ENCODE results near the gene BRSK2.

Gene BRSK2

DNA sequence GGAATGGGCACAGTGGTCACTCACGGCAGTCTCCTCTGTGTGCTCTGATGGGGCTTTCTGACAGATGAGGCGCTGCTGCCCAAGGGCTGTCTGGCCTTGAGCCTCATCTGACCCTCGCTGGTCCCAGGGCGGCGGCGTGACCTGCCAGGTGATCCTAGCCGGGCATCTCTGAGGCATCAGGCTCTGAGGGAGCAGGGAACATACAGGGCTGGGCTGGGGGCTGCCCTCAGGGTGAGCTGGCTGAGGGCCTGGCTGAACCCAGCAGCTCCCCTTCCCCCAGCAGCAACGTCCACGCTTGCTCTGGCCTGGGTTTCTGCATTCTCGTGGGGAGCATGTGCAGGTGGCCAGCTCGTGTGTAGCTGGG, 49.2 kb downstream of the BRSK2 start:
- no peak for DNase-seq

DNA sequence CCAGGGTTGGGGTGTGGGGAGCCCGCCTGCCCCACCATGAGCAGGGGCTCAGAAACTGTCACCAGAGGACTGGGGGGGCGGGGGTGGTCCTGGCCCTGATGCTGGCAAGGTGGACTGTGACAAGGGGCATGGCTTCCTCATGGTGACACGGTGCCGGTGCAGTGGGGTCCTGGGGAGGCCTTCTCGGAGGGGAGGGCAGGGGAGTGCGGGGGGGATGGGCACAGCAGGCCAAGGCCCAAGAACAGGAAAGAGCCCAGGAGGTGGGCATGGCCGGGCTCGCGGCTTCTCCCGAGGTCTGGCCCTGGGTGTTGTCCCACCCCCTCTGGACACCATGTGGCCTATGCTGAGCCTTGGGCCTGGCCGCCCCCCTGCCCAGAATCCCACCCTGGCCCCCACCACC, 49.6 kb downstream of the BRSK2 start:
- DNase-seq = no peak

DNA sequence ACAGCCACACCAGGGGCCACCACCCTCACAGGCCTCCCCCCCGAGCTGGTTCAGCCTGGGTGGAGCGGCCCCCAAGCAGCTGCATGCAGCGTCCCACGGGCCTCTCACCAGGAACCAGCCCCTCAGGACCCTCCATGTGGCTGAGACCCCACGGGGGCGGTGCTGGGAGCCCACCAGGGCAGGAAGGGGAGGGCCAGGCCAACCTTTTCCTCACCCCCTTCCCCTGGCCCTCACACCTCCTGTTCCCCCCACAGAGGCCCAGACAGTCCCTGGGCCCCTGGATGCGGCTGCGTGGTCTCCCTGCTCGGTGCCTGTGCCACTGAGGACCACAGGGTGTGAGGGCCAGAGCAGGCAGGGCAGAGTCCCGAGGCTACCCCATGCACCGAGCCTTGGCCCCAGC, 50.3 kb downstream of the BRSK2 start:
- no peak for DNase-seq

DNA sequence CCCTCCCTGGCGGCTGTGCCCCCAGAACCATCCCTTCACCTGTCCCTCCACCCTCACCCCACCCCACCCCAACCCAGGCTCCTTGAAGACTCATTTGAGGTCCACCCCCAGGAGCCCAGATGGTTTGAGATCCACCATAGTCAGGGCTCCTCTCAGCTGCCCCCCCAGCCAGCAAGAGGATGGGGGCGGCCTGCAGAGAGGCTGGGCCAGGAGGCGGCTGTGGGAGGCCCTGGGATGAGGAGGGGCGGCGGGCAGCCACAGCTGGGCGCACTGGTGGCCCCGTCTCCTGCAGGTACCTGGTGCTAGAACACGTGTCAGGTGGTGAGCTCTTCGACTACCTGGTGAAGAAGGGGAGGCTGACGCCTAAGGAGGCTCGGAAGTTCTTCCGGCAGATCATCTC, 50.8 kb downstream of the BRSK2 start:
- no peak for DNase-seq

DNA sequence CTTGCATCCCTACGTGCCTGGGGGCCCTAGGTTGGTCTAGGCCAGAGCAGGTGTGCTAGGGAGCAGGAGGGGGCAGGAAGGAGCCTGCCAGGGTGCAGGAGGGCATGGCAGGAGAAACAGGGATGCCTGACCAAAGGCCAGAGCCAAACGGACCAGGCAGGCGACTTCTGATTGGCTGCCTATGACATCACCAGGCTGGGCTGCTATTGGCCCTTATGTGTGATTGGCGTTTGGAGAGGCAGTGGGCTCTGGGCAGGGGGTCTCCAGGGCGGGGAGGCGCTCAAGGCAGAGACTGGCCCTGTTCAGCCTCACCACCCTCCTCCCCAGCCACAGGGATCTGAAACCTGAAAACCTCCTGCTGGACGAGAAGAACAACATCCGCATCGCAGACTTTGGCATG, 52.4 kb downstream of the BRSK2 start:
- DNase-seq = peak; percentile 92

DNA sequence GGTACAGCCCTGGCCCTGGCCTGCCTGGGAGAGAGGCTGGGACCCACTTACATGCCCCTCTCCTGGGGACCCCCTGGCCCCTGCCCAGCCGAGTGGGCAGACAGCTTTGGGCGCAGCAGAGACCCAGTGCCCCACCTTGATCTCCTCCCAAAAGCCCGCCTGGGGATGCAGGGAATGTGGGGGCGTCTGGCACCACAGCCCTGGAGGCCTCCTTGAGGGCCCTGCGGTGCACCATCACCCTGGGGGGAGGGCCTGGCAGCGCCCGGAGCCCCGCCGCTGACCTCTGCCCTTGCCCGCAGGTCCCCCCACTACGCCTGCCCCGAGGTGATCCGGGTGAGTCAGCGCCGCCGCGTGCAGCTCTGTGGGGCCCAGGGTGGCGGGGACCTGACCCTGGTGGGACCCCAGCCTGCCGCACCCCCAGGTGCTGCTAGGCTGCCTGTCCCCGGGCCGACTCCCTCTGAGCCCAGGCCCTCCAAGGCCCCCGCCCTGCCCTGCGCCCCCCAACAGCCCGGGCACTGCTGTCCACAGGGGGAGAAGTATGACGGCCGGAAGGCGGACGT, 53.2 kb downstream of the BRSK2 start:
- DNase-seq = no peak

DNA sequence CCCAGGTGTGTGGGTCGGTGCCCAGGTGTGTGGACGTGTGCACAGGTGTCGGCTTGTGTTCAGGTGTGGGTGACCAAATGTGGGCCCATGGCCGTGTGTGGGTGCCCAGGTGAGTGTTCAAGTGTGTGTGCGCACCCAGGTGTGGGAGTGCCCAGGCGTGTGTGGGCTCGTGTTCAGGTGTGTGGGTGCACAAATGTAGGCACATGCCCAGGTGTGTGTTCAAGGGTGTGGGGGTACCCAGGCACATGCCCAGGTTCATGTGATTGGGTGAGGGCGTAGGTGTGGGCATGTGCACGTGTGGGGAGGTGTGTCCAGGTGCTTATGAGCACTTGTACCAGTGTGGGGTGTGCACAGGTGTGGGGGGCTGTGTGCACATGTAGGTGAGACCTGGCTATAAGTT, 54.0 kb downstream of the BRSK2 start:
- no peak for DNase-seq

DNA sequence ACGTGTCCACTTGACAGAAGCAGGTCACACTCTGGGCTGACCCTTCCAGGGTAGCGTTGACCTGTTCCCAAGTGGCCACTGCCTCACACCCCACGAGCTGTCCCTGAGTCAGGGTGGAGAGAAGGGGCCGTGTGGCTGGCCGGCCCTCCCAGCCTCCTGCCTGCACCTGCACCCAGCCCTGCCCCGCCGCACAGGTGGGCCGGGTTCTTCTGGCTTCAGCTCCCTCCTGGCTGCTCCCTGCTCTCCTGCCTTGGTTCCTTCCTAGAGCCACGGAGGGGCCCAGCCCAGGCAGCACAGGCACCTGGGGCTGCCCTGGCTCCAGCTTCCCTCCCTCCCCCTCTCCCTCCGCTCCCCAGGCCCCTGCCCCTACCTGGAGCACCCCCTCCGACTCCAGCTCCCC, 54.6 kb downstream of the BRSK2 start:
- DNase-seq = no peak

DNA sequence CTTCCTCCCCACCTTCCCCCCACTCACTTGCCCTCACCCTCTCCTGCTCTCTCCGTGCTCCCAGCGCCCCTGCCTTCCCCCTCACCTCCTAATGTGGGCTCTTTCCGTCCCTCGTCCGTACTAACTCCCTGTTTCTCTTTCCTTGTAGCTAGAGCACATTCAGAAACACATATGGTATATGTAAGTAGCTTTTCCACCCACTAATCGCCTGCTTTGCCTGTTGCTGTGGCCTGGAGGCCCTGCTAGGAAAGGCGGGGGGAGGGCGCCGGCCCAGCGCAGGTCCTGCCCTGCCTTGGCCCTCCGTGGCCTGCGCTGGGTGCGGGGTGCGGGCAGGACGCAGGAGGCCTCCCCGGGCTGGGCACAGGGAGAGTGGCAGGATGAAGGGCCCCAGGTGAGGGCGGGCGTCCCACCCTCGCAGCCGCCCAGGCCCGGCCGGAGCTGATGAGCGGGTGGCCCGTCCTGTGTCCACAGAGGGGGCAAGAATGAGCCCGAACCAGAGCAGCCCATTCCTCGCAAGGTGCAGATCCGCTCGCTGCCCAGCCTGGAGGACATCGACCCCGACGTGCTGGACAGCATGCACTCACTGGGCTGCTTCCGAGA, 55.2 kb downstream of the BRSK2 start:
- no peak for DNase-seq

DNA sequence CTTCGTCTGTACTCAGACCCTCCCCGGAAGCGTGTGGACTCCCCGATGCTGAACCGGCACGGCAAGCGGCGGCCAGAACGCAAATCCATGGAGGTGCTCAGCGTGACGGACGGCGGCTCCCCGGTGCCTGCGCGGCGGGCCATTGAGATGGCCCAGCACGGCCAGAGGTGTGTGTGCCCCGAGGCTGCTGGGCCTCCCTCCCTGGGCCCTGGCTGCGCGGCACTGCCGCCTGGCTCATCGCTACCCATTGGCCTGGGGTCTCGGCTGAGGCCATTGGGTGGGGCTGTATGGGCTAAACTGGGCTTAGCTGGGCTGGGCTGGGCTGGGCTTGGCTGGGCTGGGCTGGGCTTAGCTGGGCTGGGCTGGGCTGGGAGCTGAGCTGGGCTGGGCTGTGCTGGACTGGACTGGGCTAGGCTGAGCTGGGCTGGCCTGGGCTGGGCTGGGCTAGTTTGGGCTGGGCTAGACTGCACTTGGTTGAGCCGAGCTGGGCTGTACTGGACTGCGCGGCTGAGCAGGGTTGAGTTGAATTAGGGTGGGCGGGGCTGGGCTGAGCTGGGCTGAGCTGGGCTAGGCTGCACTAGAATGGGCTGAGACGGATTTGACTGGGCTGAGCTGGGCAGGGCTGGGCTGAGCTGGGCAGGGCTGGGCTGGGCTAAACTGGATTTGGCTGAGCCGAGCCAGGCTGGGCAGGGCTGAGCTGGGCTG, 56.2 kb downstream of the BRSK2 start:
- no peak for DNase-seq

DNA sequence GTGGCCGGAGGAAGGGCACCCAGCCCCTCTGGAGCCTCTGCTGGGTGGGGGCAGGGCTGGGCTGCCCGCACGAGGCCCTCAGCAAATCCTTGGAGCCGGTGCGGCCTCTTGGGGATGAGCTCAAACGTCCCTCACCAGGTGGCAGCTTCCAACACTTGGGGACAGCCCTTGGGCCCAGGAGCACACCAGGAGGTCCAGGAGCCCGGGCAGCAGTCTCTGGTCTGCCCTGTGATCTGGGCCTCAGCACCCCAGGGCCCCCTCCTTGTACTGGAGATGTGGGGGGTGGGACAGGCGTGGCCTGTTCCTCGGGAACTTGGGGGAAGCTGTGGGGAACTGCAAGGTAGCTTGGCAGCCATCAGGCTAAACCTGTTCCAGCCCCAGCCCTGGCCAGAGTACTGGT, 56.9 kb downstream of the BRSK2 start:
- DNase-seq = no peak

DNA sequence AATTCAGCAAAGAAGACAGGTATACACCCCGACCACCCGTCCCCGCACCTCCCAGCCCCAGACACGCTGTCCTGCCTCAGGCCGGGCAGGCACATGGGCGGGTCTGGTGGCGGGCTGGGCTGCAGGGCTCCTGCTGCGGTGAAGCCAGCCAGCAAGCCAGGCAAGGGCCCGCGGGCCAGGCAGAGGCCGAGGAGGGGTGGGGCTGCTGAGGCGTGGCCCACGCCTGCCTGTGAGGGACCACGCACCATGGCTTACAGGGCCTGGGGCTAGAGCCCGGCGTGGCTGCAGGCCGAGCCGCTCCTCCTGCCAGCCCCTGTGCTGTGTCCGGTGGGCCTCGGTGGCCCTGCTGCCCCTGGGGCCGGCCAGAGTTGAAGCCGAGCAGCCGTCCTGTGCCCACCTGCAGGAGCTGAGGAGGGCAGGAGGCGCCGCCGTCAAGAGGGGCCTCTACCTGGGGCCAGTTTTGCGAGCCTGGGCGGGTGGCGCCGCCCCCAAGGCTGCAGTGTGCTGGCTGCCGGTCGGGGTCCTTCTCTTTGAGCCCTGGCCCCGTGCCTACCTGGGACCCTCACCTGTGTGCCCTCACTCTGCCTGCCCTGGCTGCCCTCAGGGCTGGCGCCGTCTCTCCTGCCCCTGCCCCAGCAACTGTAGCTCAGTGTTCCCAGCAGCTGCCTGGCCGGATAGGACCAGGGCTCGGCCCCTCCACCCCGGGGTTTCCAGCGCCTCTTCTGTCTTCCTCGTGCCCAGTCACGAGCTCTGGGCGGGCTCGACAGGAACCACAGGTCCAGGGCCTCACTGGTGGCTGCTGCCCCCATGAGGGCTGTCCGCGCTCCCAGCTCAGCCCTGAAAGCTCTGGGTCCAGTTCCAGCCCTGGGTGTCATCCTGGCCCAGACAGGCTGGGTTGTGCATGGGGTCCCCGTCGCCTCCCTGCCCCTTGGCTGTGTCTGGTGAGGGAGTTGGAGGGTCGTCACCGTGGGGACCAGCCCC, 58.4 kb downstream of the BRSK2 start:
- no peak for DNase-seq

DNA sequence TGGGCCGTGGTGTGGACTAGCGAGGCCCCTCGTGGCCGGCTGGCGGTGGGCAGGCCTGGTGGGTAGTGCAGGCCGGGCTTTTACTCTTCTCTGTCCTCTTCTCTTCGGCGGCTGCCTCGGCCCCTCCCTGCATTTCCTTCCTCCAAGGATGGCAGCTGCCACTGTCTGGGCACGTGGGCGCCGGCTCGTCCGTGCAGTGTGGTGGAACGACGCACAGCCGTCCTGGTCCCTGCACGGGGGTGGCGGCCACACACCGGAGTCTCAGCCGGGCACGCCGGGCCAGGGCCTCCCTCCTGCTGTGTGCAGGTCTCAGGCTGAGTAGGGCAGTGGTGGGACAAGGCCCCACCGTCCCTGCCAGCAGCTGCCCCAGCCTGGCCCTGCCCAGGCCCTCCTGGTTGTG, 59.1 kb downstream of the BRSK2 start:
- DNase-seq = no peak

DNA sequence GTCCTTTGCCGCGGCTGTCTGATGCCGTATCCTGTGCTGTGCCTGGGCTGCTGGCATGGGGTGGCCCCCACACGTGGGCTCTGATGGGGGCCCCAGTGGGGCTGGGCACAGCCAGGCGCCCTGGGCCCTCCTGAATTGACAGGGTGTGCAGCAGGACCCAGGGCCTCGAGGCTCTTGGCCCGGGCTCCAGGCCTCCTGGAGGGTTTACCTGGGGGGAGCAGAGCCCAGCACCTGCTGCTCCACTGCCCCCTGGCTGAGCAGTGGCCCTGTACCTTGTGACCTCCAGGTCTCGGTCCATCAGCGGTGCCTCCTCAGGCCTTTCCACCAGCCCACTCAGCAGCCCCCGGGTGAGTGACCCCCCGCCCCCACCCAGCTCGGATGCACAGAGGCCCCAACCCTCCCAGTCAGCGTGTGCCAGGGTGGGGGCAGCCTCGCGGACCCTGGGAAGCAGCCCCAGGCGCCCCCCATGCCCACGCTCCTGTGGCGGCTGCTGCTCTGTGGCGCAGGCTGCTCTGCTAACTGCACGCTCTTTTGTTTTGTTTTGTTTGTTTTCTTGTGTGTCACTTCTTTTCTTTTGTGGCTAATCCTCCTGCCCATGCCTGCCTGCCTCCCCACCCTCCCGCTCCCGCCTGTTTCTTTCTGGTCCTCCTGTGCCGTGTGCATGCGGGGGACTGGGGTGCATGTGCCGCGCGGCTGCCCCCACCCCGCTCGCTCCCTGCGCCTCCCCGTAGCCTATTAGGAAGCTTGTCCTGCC, 59.9 kb downstream of the BRSK2 start:
- no peak for DNase-seq

DNA sequence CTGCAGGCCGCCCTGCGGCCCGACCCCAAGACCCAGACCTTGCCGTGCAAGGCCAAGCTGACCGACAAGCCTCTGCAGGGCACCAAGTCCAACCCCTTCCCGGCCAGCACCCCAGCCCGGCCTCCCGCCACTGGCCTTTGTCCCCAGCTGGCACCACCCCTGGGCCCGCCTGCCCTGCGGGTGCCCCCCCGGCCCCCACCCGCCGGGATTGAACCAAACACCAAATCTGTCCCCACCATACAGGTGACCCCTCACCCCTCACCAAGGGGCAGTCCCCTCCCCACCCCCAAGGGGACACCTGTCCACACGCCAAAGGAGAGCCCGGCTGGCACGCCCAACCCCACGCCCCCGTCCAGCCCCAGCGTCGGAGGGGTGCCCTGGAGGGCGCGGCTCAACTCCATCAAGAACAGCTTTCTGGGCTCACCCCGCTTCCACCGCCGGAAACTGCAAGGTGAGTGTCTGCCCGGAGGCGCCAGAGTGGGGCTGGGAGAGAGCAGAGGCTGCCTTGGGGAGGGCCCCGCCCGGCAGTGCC, 60.7 kb downstream of the BRSK2 start:
- DNase-seq = no peak

DNA sequence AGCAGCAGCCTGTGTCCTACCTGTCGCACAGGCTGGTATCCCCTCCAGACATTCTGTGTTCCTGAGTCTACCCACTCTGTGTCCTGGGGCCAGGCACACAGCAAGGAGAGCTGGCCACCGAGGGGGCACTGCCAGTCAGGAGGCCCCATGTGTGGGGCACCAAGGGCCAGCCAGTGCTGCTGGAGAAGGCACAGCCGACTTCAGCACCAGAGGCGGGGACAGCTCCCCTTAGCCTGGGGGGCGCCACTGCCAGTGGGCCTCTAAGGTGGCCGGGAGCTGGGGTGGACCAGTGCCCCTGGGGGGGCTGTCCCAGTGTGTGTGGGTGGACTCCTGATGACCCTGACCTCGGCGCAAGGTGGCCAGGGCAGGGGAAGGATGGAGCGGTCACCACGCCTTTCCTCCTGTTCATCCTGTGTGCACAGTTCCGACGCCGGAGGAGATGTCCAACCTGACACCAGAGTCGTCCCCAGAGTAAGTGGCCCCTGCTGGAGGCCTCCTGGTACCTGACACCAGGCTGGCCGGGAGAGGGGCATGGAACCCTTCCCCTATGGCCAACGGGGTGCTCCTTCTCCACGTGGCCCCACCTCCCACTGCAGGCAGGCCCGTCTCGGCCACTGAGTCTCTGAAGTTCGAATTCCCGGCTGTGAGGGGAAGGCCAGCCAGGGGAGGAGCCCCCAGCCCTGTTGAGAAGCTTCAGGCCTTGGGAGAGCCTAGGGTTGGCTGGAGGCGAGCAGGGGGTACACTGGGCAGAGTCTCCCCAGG, 61.4 kb downstream of the BRSK2 start:
- DNase-seq = no peak

DNA sequence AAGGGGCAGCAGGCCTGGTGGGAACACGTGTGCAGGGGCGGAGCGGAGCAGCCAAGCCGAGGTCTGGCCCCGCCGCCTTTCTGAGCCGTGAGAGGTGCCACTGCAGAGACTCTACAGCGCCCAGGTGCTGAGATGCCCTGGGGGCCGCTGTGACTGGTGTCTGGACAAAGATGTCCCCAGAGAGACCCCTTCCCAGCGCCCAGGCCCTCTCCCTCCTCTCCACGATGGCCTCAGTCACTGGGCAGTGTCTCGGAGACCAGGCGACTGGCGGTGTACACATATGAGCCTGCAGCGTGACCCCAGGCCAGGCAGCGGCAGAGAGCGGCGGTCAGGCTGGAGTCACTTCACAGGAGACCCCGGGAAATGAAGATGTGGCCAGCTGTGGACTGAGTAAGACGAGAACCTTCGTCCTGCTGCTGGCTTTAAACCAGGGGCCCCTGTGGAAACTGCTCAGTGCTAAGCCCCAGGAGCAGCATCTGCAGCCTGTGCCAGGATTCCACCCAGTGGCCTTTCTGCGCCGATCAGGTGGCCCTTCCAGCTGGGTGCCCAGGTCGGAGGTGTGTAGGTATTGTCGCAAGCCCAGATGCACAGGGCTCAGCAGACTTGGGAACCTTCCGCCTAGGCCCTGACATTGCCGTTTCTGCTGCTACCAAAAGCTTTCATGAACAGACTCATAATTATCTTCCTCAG, 62.2 kb downstream of the BRSK2 start:
- no peak for DNase-seq

DNA sequence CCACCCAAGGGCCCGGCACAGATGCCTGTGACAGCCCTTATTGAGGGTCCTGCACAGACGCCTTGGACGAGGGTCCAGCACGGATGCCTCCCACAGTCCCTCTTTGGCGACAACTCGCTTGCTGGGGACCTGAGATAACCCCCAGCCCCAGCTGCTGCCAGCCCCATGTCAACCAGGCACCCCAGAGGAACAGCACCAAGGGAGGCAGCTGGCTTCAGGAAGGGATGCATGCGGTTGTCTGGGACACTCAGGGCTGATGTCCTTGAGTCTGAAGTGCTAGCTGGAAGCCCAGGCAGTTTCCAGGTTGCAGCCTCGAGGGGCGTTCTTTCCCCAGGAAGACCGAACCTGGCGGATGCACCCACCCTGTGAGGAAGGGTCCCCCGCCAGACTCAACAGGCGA, 63.0 kb downstream of the BRSK2 start:
- no peak for DNase-seq

DNA sequence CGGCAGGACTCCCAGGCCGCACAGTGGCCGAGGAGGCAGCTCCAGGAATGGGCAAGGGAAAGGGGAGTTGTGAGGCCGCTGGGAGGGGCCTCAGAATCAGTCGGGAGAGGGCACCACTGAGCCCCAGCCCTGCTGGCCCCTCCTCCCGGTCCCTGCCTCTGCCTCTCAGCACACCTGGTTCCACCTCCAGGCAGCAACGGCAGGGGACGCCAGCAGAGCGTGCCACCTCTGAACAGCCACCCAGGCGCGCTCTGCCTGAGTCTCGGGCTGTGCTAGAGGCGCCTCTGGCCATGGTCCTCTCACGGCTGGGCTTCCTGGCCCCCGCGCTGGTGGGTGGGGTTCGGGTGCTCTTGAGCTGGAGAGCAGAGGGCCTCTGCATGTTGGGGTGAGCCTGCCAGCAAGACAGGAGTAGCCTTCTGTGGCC, 63.9 kb downstream of the BRSK2 start:
- DNase-seq = no peak

DNA sequence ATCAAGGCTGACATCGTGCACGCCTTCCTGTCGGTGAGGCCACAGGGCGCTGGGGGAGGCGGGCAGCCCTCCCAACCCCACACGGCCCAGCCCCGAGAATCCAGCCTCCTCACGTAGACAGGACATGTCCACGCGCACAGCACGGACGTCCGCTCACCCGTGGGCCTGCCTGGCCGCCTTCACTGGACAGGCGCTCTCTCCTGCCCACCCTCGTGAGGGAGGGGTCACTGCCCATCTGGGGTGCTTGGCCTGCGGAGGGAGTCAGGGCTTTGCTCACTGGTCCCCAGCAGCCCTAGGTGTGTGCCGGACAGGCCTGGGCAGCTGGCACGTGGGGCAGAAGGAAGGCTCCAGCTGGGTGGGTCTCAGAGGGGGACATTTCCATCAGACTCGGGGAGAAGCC, 64.8 kb downstream of the BRSK2 start:
- DNase-seq = no peak
